Measurements from ENCODE around the gene PALLD.

DNA sequence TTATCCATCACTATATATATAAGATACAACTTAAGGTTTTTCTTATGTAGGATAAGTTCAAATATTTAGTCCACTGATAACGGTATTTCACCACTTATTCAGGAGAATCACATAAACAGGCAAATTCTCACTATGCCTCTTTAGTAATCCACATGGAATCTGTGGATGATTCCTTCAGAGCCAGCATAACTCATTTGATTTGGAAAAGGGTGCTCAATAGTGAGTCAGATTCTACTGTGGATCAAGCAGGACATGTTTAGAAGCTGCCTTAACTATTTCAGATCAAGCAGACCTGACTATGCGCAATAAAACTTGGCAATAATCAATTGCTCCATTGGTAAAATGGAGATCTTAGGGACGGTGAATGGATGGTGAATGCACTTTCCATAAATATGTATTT lies 329.1 kb downstream of the PALLD start:
- TF ChIP-seq GATA3 (IDR thresholded peaks at IDR 0.05; ENCODE audit: low read depth, low read length) (no peak), GATA2 (IDR thresholded peaks at IDR 0.05; ENCODE audit: low read depth, low read length) (no peak)
